OCI-LY7 (cell line): ENCODE measurements around the gene ZBTB26. TPM values are rescaled to one million over a fixed set of nuclear protein-coding genes. Genes with fewer than 3 reads are reported as not detected.

Experiments used
- BruUV-seq: library from RNA; stranded (reverse); fragments of 400-500 nt; replicated peaks from 2 replicates; lab custom pipeline; 2021; lab: Mats Ljungman, UMichigan
- CTCF ChIA-PET: fragments of 300-600 bp; sonication (Branson Sonifier 250); formaldehyde crosslinking; loops from one replicate; lab custom pipeline; 2022; ENCODE audit warnings: antibody characterized with exemption; ENCODE audit not compliant: unreplicated experiment; lab: Charles Lee
- POLR2A ChIA-PET: fragments of 300-600 bp; sonication (Branson Sonifier 250); formaldehyde crosslinking; loops from one replicate; lab custom pipeline; 2022; ENCODE audit warnings: antibody characterized with exemption; lab: Charles Lee
- DNase-seq: peaks from one replicate; pipeline ENCODE4 v3.0.0-alpha.2; 2015; ENCODE audit warnings: low spot score
- H2AFZ ChIP-seq: fragments of 200-600 bp; sonication (generic), shearing (Covaris generic); 2 replicates; pipeline ENCODE4 v1.6.1; 2014; ENCODE audit warnings: mild to moderate bottlenecking, antibody characterized with exemption, low read length, moderate library complexity
- H3K27ac ChIP-seq: fragments of 200-600 bp; sonication (generic); 2 replicates; pipeline ENCODE4 v1.5.1; 2014; ENCODE audit warnings: mixed run types, low read depth, mild to moderate bottlenecking, moderate library complexity, low read length, inconsistent platforms; ENCODE audit not compliant: poor library complexity, severe bottlenecking
- H3K36me3 ChIP-seq: fragments of 200-600 bp; sonication (generic); 2 replicates; pipeline ENCODE4 v1.6.1; 2014; ENCODE audit warnings: mild to moderate bottlenecking, antibody characterized with exemption, low read length, moderate library complexity, mixed read lengths; ENCODE audit not compliant: insufficient read depth
- H3K4me1 ChIP-seq: fragments of 200-600 bp; sonication (generic); 2 replicates; pipeline ENCODE4 v1.5.1; 2014; ENCODE audit warnings: mild to moderate bottlenecking, low read length; ENCODE audit not compliant: insufficient read depth, poor library complexity, severe bottlenecking
- H3K4me2 ChIP-seq: fragments of 200-600 bp; sonication (generic); 2 replicates; pipeline ENCODE4 v1.6.1; 2014; ENCODE audit warnings: mild to moderate bottlenecking, low read length
- H3K4me3 ChIP-seq: fragments of 200-600 bp; sonication (generic); 2 replicates; pipeline ENCODE4 v1.5.1; 2014; ENCODE audit warnings: mild to moderate bottlenecking, low read depth, low read length; ENCODE audit not compliant: poor library complexity, severe bottlenecking
- H3K79me2 ChIP-seq: fragments of 200-600 bp; sonication (generic); 2 replicates; pipeline ENCODE4 v1.6.1; 2016; ENCODE audit warnings: low read depth, mild to moderate bottlenecking, low read length, moderate library complexity, mixed read lengths; ENCODE audit not compliant: insufficient read depth
- H3K9me2 ChIP-seq: fragments of 200-600 bp; sonication (generic); 2 replicates; pipeline ENCODE4 v1.6.1; 2016; ENCODE audit warnings: mild to moderate bottlenecking, low read length, mixed read lengths; ENCODE audit not compliant: insufficient read depth
- H3K9me3 ChIP-seq: fragments of 200-600 bp; sonication (generic); 2 replicates; pipeline ENCODE4 v1.6.1; 2014; ENCODE audit warnings: mild to moderate bottlenecking, mixed run types, low read length, mixed read lengths
- H4K20me1 ChIP-seq: fragments of 200-600 bp; sonication (generic); 2 replicates; pipeline ENCODE4 v1.6.1; 2014; ENCODE audit warnings: mild to moderate bottlenecking, antibody characterized with exemption, low read length, moderate library complexity, mixed read lengths; ENCODE audit not compliant: insufficient read depth
- EZH2phosphoT487 ChIP-seq: fragments of 200-600 bp; sonication (generic); IDR thresholded peaks from 2 replicates; pipeline ENCODE4 v1.6.1; 2018; ENCODE audit warnings: low read depth, borderline replicate concordance, mild to moderate bottlenecking, mixed run types, antibody characterized with exemption, low read length, moderate library complexity, mixed read lengths
- intact Hi-C: fragments of 100-400 bp; cut with micrococcal nuclease; formaldehyde crosslinking; loops from one replicate; pipeline ENCODE4 v1.10.0; 2022; ENCODE audit not compliant: unreplicated experiment
- total RNA-seq, 2 experiments: library from RNA; depleted of rRNA in 1 of 2; stranded (reverse); fragments of >200 nt in 1 of 2; shearing (Covaris generic) in 1 of 2; gene quantifications; 2 replicates each; pipeline ENCODE4 v1.2.3, GENCODE V29; 2014 to 2022
- TF ChIP-seq, protein P1 (sequence below): fragments of 200-600 bp; sonication (generic); conservative IDR thresholded peaks from 2 replicates; pipeline ENCODE4 v1.5.1; 2014; ENCODE audit warnings: mild to moderate bottlenecking, antibody characterized with exemption, low read length, moderate library complexity, mixed read lengths

The ZBTB26 gene
- total RNA-seq, 2 experiments from 2014 or later = 10.8 to 14.2 TPM

DNA sequence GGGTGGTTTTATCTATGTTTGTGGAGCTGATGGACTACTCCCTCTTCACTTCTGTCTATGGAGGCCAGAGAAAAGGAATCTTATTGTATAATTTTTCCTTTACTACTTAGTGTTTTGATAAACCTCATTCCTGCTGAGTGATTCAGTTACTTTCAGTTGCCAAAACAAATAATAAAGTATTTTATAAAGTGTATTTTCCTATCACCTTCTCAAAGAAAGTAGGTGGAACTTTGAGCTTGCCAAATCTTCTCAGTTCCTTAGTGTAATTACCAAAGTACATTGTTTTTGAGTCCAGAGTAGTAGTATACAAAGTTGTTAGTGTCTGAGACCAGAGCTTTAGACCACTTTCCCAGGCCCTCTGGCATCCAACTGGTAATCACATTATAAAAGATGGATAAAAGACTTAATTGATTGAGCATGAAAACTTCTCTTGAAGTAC, 23.0 kb upstream of the ZBTB26 start:
- H3K4me3 ChIP-seq = no peak overlapping the region
- POLR2A ChIA-PET = interaction anchor here (1.6 to 2.3 kb wide), 2 partner anchors 13 to 23 kb away, joined by 4 to 12 read pairs; partner anchors contain the start of genes RABGAP1 and ZBTB26
- H2AFZ ChIP-seq = no peak overlapping the region
- no peak for DNase-seq
- H3K27ac ChIP-seq = no peak overlapping the region
- BruUV-seq = no TSS peak
- no peak overlapping the region for H3K4me2 ChIP-seq
- no peaks in the 10 kb centered on the region for H3K9me3 ChIP-seq
- H3K4me1 ChIP-seq = no peaks in the 10 kb centered on the region
- H3K79me2 ChIP-seq = peaks cover 80% of the 10 kb centered on the region
- TF ChIP-seq EZH2phosphoT487 = no peak
- TF ChIP-seq, protein P1, sequence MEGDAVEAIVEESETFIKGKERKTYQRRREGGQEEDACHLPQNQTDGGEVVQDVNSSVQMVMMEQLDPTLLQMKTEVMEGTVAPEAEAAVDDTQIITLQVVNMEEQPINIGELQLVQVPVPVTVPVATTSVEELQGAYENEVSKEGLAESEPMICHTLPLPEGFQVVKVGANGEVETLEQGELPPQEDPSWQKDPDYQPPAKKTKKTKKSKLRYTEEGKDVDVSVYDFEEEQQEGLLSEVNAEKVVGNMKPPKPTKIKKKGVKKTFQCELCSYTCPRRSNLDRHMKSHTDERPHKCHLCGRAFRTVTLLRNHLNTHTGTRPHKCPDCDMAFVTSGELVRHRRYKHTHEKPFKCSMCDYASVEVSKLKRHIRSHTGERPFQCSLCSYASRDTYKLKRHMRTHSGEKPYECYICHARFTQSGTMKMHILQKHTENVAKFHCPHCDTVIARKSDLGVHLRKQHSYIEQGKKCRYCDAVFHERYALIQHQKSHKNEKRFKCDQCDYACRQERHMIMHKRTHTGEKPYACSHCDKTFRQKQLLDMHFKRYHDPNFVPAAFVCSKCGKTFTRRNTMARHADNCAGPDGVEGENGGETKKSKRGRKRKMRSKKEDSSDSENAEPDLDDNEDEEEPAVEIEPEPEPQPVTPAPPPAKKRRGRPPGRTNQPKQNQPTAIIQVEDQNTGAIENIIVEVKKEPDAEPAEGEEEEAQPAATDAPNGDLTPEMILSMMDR = no peak
- CTCF ChIA-PET = no interaction called here
- intact Hi-C loops = no loop called here
- H3K36me3 ChIP-seq = peaks cover 34% of the 10 kb centered on the region
- no peaks in the 10 kb centered on the region for H3K9me2 ChIP-seq
- 0 out of 2 replicates have a peak, but pooled peaks cover 4% of the 10 kb centered on the region for H4K20me1 ChIP-seq

DNA sequence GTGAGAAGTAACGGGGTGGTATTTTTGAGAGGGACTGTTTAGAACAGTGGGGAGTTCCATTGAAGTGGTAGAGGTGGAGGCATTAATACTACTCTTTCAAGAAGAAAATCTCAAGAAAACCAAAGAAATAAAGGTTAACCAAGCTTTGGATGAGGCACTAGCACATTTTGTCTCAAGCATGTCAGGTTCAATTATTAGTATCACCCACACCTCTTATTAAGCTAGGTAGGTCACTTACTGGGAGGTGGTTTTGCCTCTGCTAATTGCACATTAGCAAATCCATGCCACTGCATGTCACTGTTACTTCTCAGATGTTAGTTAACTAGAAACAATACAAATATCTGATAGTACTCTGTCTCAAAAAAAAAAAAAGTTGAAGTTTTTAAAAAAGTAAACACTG, 19.7 kb upstream of the ZBTB26 start:
- ChIA-PET CTCF (no interaction called here), POLR2A (interaction anchor here (0.6 kb wide), 1 partner anchor 31 kb away, joined by 3 read pairs; no protein-coding TSS in a partner anchor)
- intact Hi-C loops = no loop called here
- Histone ChIP-seq H2AFZ (no peak overlapping the region), H3K4me2 (no peak overlapping the region), H3K4me1 (no peaks in the 10 kb centered on the region), H3K4me3 (no peak overlapping the region), H3K79me2 (peaks cover 94% of the 10 kb centered on the region), H4K20me1 (peaks cover 9% of the 10 kb centered on the region; the same call in 1 of the 2 replicates), H3K9me2 (no peaks in the 10 kb centered on the region), H3K36me3 (peaks cover 24% of the 10 kb centered on the region), H3K27ac (no peak overlapping the region), H3K9me3 (no peaks in the 10 kb centered on the region)
- BruUV-seq = no TSS peak
- TF ChIP-seq, protein P1 = no peak
- no peak for TF ChIP-seq EZH2phosphoT487
- no peak for DNase-seq

DNA sequence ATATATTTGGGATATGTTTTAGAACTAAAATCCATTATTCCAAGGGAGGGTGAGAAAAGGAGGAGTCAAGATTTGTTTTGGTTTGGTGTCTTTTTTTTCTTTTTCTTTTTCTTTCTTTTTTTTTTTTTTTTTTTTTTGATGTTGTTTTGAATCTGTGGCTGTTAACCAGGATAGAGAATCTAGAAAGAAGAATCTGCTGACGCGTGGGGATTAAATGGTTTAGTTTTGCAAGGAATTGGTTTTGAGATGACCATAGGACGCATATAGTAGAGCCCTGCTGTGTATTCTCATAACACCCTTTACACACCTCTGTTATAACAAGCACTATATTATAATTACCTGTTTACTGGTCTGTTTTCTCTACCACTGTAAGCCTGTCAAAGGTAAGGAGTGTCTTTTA, 19.0 kb upstream of the ZBTB26 start:
- Histone ChIP-seq H3K9me3 (no peaks in the 10 kb centered on the region), H3K4me2 (no peak overlapping the region), H4K20me1 (peaks cover 17% of the 10 kb centered on the region; the same call in 1 of the 2 replicates), H3K27ac (no peak overlapping the region), H3K79me2 (peaks cover 94% of the 10 kb centered on the region), H3K4me3 (no peak overlapping the region), H2AFZ (no peak overlapping the region), H3K4me1 (peaks cover 4% of the 10 kb centered on the region), H3K9me2 (no peaks in the 10 kb centered on the region), H3K36me3 (peaks cover 28% of the 10 kb centered on the region)
- DNase-seq = no peak
- POLR2A ChIA-PET = no interaction called here
- no TSS peak for BruUV-seq
- TF ChIP-seq, protein P1 = no peak
- no peak for TF ChIP-seq EZH2phosphoT487
- CTCF ChIA-PET = no interaction called here
- intact Hi-C loops = no loop called here
